ENCODE results near the gene CLDN24.
"Not testable (repeated sequence)": the region's sequence is repeated elsewhere in the genome, so short reads cannot be mapped to it uniquely, and the experiment has no call there.

The CLDN24 gene

GRCh38 chr4:183347146-183347545 is 24.9 kb upstream of the CLDN24 start:
- DNase-seq (ENCODE audit: low read depth in 2 of 2) = no peak

DNA sequence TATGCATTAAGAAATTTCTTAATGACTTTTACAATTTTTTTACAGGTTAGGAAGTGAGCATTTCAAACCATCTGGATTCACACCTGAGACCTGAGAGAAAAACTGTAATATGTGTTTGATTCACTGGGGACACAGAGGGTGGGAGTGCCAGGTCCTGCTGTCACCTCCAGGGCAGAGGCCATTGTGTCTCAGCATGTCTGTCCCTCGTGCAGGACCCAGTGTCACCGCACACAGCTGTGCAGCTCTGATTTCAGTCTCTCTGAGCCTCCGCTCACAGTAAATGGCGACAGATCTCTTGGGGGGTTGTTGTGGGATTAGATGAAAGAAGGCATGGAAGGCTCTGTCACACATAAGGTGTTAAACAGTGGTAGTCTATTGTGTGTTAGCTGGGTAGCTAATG is 23.0 kb upstream of the CLDN24 start:
- no peak for DNase-seq (ENCODE audit: low read depth in 2 of 2)

- DNase-seq (ENCODE audit: low read depth in 2 of 2) = no peak
These were observed 22.5 kb upstream of the CLDN24 start for GRCh38 chr4:183344523-183345255.

DNA sequence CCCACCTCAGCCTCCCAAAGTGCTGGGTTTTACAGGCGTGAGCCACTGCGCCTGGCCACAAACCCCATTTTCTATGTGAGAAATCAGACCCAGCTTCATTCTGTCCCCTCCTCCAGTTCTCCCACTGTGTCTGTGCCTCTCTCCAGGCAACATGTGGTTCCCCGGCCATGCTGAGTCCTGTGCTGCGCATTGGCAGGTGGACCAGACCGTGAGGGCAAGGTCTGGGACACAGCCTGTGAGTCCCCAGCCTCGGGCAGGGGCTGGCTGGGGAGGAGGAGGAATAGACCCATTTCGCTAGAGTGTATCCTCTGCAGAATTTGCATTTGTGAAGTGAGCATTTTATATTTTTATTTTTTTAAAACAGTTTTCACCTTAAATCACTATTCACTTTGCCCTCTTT is 21.5 kb upstream of the CLDN24 start:
- no peak for DNase-seq (ENCODE audit: low read depth in 2 of 2)

GRCh38 chr4:183342541-183343533 is 20.6 kb upstream of the CLDN24 start:
- no peak for DNase-seq (ENCODE audit: low read depth in 2 of 2)

- DNase-seq (ENCODE audit: low read depth in 2 of 2) = no peak
These were observed 15.6 kb upstream of the CLDN24 start for GRCh38 chr4:183337833-183338232.

DNA sequence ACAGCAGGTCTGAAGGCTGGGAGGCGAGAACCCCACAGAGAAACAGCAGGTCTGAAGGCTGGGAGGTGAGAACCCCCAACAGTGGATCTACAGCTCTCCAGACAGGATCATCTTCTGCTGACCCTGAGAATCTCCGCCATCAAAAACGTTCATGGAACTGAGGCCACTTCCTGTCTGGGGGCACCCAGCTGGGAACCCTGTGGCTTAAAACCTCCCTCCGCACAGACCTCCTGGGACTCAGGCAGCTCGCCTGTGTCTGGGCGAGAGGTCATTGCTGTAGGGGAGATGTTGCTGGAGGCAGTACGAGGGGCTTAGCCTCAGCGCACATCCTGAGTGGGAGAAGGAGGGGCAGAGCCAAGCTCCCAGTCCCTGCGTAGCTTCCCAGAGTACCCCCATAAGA is 15.1 kb upstream of the CLDN24 start:
- no peak for DNase-seq (ENCODE audit: low read depth in 2 of 2)

DNA sequence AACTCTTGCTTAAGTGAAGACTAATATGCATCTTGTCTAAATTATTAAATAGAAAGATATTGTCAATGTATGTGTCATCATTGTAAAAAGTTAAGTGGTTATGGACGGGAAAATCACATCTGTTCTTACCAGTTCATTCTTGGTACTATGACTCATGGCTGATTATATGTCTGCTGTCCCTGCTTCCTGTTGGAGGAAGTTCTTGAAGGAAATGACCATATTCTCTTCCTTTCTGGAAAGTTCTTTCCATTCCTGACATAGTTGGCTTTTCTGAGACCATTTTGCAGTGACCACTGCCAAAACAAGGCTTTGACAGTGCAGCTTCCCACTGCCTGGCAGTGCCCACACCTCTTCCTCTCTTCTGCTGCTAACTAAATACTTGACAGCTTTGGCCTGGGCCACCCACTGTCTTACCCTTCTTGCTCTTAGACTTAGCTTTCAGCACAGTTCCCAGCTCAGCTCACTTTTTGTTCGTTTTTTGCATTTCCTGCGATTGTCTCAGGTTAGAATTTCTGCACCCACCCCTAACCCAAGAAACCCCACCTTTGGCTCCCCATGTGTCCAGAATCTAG is 13.2 kb upstream of the CLDN24 start:
- DNase-seq (ENCODE audit: low read depth in 2 of 2) = peak; percentile 80 to 82

DNA sequence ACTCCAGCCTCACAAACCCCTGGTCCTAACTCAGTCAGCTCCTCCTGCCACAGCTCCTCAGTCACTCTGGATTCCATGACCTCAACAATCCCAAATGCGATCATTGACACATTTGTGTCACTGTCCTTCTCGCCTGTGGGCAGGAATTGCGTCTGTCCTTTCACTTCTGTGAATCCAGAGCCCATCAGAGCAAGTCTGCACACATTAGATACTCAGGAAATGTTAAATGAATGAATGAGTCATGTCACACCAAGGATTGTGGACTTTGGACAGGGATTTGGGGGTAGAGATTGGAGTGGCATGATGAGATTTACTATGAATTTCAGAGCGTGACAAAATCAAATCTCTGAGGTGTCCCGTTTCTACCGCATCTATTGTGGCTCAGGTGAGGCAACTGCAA is 11.8 kb upstream of the CLDN24 start:
- DNase-seq (ENCODE audit: low read depth in 2 of 2) = no peak

- DNase-seq (ENCODE audit: low read depth in 2 of 2) = no peak
These were observed 11.0 kb upstream of the CLDN24 start for GRCh38 chr4:183333202-183333601.

GRCh38 chr4:183332447-183332846 is 10.2 kb upstream of the CLDN24 start:
- DNase-seq (ENCODE audit: low read depth in 2 of 2) = no peak

GRCh38 chr4:183330841-183331240 is 8.6 kb upstream of the CLDN24 start:
- no peak for DNase-seq (ENCODE audit: low read depth in 2 of 2)

DNA sequence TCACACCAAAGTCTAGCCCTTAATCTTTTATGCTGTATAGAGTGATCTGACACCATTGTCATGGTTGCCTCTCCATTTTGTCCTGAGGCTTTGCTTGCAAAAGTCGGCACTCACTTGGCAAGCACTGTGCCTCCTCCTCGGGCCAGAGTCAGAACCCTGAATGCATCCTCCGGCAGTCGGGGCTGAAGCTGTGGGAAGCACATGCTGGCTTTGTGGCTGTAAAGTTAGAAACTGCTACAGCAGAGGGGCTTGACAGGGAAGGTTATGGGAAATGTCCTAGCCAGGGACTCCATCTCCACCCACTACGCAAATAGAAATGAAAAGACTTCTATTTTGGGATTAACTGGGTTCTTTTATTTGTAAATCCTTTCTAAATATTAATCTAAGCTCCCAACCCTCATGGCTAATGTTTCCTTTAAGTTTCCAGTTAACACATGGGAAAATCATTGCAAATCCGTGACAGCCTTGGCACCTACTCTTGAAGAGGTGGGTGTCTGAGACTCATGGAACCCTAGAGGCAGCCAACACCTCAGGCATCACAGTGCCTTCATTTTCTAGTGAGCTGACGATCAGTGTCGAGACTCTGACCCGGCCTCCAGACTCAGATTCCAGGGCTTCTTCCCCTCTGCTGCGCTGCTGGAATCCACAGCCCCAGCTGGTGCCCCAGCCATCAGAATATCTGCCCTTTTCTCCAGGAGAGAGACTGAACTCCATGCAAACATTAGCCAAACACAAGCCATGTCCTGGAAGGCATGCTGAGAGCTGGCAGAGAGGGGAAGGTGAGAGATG is 7.9 kb upstream of the CLDN24 start:
- DNase-seq (ENCODE audit: low read depth in 2 of 2) = no peak

DNA sequence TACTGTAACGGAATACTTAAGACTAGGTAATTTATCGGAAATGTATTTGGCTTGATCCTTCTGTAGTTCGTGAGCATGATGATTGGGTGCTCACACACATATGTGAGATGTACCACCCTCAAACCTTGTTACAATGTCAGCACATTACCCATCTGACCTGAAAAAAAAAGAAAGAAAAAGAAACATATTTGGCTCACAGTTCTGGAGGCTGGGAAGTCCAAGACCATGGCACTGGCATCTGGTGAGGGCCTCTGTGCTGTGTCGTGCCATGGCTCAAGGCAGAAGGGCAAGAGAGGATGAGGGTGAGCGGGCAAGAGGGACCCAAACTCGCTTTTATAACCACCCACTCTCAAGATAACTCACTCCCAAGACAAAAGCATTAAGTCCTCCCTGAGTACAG is 7.0 kb upstream of the CLDN24 start:
- no peak for DNase-seq (ENCODE audit: low read depth in 2 of 2)

GRCh38 chr4:183328832-183329231 is 6.6 kb upstream of the CLDN24 start:
- DNase-seq (ENCODE audit: low read depth in 2 of 2) = no peak

- DNase-seq (ENCODE audit: low read depth in 2 of 2) = no peak
These were observed 5.6 kb upstream of the CLDN24 start for GRCh38 chr4:183327827-183328226.

DNA sequence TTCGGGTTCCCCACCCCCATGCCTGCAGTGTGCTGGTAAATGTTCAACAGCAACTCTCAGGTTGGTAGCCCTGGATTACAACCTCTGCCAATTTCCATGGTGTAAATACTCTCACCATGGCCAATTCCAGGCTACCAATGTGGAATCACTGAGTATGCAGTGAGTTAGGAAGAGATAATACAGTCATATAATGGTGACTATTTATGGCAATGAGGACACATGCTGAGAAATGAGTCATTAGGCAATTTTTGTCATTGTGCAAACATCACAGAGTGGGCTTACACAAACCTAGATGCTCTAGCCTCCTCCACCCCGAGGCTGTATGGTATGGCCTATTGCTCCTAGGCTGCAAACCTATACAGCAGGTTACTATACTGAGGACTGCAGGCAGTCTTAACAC is 4.6 kb upstream of the CLDN24 start:
- no peak for DNase-seq (ENCODE audit: low read depth in 2 of 2)

DNA sequence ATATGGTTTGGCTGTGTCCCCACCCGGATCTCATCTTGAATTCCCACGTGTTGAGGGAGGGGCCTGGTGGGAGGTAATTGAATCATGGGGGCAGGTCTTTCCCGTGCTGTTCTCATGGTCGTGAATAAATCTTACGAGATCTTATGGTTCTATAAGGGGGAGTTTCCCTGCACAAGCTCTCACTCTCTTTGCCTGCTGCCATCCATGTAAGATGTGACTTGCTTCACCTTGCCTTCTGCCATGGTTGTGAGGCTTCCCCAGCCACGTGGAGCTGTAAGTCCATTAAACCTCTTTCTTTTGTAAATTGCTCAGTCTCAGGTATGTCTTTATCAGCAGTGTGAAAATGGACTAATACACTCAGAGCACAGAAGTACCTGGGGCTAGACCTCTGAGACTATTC is 4.2 kb upstream of the CLDN24 start:
- DNase-seq (ENCODE audit: low read depth in 2 of 2) = not testable (repeated sequence)

DNA sequence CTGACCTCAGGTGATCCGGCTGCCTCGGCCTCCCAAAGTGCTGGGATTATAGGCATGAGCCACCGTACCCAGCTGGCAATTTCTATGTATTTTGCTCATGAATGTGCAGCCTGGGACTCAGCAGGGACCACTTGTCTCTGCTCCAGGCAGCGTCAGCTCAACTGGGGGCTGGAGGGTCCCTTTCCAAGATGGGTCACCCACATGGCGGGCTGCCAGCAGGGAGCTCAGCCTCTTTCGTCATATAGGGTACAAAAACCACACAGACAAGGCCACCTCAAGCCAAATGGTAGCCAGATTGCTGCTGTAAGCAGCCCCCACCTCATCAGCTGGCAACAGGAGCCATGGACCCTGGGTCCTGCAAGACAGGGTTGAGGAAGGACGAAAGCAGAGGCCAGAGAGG is 2.4 kb upstream of the CLDN24 start:
- DNase-seq (ENCODE audit: low read depth in 2 of 2) = no peak

DNA sequence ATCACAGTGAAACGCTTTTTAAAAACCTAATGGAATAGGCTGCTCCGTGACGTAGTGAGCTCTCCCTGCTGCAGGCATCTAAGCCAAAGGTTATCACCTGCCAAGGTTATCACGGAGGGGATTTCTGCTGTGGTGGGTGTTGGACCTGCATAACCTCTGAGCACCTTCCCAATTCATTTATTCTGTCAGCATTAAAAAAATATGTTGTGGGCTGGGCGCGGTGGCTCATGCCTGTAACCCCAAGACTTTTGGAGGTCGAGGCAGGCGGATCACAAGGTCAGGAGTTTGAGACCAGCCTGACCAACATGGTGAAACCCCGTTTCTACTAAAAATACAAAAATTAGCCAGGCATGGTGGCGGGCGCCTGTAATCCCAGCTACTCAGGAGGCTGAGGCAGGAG is 1.8 kb upstream of the CLDN24 start:
- not testable (repeated sequence) for DNase-seq (ENCODE audit: low read depth in 2 of 2)

DNA sequence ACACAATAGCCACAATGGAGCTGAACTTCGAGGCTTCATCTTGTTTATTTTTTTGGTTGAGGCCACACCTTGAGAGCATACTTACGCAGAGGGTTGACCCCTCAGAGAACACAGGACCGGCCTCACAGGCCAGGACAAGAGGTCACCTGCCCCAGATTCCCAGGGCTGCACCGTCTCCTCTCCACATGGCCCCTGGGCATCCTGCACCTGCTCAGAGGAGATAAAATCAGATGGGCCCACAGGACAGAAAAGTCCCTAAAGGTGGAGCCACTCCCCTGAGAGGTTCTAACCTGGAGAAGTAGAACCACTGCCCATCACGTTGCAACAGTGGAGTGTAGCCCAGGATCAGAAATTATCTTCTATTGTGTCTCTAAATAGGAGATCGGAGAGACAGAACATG is 1.1 kb upstream of the CLDN24 start:
- DNase-seq (ENCODE audit: low read depth in 2 of 2) = no peak

GRCh38 chr4:183321516-183321915 is 710 bp downstream of the CLDN24 start:
- DNase-seq (ENCODE audit: low read depth in 2 of 2) = no peak

Measured in fibroblast of skin of left quadriceps (primary cell).